ENCODE results near the gene ALKBH4. TPM values are rescaled to one million over a fixed set of nuclear protein-coding genes. Genes with fewer than 3 reads are reported as not detected.
A peak's percentile ranks its signal among the peaks of the same experiment; 100 is the strongest.
"Not testable (repeated sequence)": the region's sequence is repeated elsewhere in the genome, so short reads cannot be mapped to it uniquely, and the experiment has no call there.

ALKBH4 gene, protein sequence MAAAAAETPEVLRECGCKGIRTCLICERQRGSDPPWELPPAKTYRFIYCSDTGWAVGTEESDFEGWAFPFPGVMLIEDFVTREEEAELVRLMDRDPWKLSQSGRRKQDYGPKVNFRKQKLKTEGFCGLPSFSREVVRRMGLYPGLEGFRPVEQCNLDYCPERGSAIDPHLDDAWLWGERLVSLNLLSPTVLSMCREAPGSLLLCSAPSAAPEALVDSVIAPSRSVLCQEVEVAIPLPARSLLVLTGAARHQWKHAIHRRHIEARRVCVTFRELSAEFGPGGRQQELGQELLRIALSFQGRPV
- total RNA-seq (14.0 TPM), polyA plus RNA-seq (ENCODE audit: insufficient read depth, low read depth, low replicate concordance) (15.4 TPM)
- long read RNA-seq, donor 1, transcript ALKBH4-201 (3 exons, 2,105 nt): major isoform, 6 of 6 reads
- long read RNA-seq, donor 1, partial matches to known transcripts: 0 of 6 reads
- long read RNA-seq, donor 1, other reads (novel, unspliced or antisense): 0 of 6 reads
- long read RNA-seq, donor 2, partial matches to known transcripts: 14 of 18 reads
- long read RNA-seq, donor 2, other reads (novel, unspliced or antisense): 0 of 18 reads
- long read RNA-seq, donor 3, transcript ALKBH4-201 (3 exons, 2,105 nt): major isoform, 8 of 9 reads
- long read RNA-seq, donor 3, partial matches to known transcripts: 0 of 9 reads
- long read RNA-seq, donor 3, other reads (novel, unspliced or antisense): 0 of 9 reads
- long read RNA-seq, donor 4, transcript ALKBH4-201 (3 exons, 2,105 nt): major isoform, 5 of 32 reads
- long read RNA-seq, donor 4, partial matches to known transcripts: 21 of 32 reads
- long read RNA-seq, donor 4, other reads (novel, unspliced or antisense): 5 of 32 reads
- long read RNA-seq, donor 5: 0 reads
- long read RNA-seq, donor 6: 0 reads
- long read RNA-seq, donor 7, transcript ALKBH4-201 (3 exons, 2,105 nt): major isoform, 13 of 19 reads
- long read RNA-seq, donor 7, partial matches to known transcripts: 0 of 19 reads
- long read RNA-seq, donor 7, other reads (novel, unspliced or antisense): 4 of 19 reads
- long read RNA-seq, donor 8, transcript ALKBH4-201 (3 exons, 2,105 nt): major isoform, 10 of 10 reads
- long read RNA-seq, donor 8, partial matches to known transcripts: 0 of 10 reads
- long read RNA-seq, donor 8, other reads (novel, unspliced or antisense): 0 of 10 reads
- long read RNA-seq, donor 9, transcript ALKBH4-201 (3 exons, 2,105 nt): major isoform, 5 of 6 reads
- long read RNA-seq, donor 9, partial matches to known transcripts: 0 of 6 reads
- long read RNA-seq, donor 9, other reads (novel, unspliced or antisense): 0 of 6 reads
- long read RNA-seq, donor 10, partial matches to known transcripts: 0 of 4 reads
- long read RNA-seq, donor 10, other reads (novel, unspliced or antisense): 0 of 4 reads

DNA sequence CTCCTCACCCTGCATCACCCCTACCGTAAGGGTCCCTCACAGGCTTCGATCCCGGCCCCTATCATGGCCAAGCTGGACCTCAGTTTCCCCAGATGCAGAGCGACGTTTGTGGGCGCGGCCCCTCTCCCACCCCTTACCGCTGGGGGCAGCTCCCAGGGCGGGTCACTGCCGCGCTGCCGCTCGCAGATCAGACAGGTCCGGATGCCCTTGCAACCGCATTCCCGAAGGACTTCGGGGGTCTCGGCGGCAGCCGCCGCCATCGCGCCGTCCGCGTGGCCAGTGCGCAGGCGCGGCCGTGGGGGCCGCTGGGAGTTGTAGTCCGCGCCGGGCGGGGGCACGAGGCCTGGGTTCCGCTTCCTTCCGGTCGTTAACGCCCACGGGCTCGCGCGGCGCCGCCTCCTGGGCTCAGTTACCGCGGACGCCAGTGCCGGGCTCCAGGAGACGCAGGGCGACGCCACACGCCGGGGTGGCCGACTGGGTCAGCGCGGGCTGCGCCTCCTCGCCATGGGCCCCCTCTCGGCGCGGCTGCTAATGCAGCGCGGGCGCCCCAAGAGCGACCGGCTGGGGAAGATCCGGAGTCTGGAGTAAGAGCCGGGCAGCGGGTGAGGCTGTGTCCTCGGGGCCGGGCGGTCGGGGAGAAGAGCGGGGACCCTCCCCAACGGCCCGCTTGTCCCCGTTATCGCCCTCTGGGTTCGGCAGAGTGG is at the start of gene ALKBH4, which contains the start of gene LRWD1:
Gene ALKBH4 (minus strand): TSS at position 287 of the 704 bp plus-strand sequence. CDS start 27 bp downstream, at position 260.
Gene LRWD1 (plus strand): TSS at position 408 of the 704 bp plus-strand sequence. CDS start 97 bp downstream, at position 505.
- TF ChIP-seq, protein P1, sequence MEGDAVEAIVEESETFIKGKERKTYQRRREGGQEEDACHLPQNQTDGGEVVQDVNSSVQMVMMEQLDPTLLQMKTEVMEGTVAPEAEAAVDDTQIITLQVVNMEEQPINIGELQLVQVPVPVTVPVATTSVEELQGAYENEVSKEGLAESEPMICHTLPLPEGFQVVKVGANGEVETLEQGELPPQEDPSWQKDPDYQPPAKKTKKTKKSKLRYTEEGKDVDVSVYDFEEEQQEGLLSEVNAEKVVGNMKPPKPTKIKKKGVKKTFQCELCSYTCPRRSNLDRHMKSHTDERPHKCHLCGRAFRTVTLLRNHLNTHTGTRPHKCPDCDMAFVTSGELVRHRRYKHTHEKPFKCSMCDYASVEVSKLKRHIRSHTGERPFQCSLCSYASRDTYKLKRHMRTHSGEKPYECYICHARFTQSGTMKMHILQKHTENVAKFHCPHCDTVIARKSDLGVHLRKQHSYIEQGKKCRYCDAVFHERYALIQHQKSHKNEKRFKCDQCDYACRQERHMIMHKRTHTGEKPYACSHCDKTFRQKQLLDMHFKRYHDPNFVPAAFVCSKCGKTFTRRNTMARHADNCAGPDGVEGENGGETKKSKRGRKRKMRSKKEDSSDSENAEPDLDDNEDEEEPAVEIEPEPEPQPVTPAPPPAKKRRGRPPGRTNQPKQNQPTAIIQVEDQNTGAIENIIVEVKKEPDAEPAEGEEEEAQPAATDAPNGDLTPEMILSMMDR (IDR thresholded peaks at IDR 0.05; ENCODE audit: borderline replicate concordance, extremely low read depth, insufficient read depth): peak; percentile 38
- Histone ChIP-seq H3K4me1 (ENCODE audit: control insufficient read depth in 2 of 3, insufficient read depth in 2 of 3, low read depth in 1 of 3, low read length in 3 of 3) (peaks cover 0 to 12% (median 10%) of the 10 kb centered on the region in 3 donors), H3K9ac (ENCODE audit: low read length in 3 of 3) (peak within 1 kb of the TSS; percentile 91 to 99 (median 95)), H3K27ac (ENCODE audit: low read depth in 2 of 2, low read length in 2 of 2) (peak within 1 kb of the TSS; percentile 1 to 57), H3K36me3 (ENCODE audit: control insufficient read depth in 2 of 3, insufficient read depth in 3 of 3, low read length in 3 of 3) (peaks cover 0 to 1% (median 0%) of the 10 kb centered on the region in 3 donors), H3K27me3 (ENCODE audit: control insufficient read depth, insufficient read depth, low read length) (no peaks in the 10 kb centered on the region), H3K9me3 (ENCODE audit: control insufficient read depth in 2 of 3, insufficient read depth in 1 of 3, low read length in 3 of 3) (no peaks in the 10 kb centered on the region), H3K4me3 (ENCODE audit: low read length in 3 of 3) (peak within 1 kb of the TSS; percentile 96 to 100 (median 97))
- FAIRE-seq: no peak
- peak; percentile 92 to 98 (median 95) for DNase-seq
- intact Hi-C loops (cut with DNase I): no loop called here

DNA sequence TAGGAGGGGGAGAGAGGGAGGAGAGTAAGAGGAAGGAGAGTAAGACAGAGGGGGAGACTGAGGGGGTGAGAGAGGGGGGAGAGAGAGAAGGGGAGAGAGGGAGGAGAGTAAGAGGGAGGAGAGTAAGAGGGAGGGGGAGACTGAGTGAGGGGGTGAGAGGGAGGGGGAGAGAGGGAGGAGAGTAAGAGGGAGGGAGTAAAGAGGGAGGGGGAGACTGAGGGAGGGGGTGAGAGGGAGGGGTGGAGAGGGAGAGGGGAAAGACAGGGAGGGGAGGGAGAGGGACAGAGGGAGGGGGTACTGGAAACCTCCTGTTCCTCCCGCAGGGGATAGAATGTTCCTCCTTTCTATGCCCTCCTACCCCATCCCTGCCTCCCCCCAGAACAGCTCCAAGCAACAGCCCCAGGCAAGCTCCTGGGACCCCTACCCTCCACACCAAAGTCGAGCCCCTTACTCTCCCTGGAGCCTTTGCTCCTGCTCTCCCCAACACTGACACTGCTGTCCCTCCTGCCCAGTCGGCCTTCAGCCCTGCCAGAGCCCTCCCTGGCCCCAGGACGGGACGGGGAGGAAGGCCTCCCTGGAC is 48.1 kb upstream of the ALKBH4 start:
- H3K27ac ChIP-seq (ENCODE audit: low read depth in 2 of 2, low read length in 2 of 2): peak overlapping the region; percentile 43 to 78
- H3K4me1 ChIP-seq (ENCODE audit: control insufficient read depth in 2 of 3, insufficient read depth in 2 of 3, low read depth in 1 of 3, low read length in 3 of 3); H3K9ac ChIP-seq (ENCODE audit: low read length in 3 of 3); FAIRE-seq; intact Hi-C loops (cut with DNase I); H3K27me3 ChIP-seq (ENCODE audit: control insufficient read depth, insufficient read depth, low read length); H3K36me3 ChIP-seq (ENCODE audit: control insufficient read depth in 2 of 3, insufficient read depth in 3 of 3, low read length in 3 of 3); H3K4me3 ChIP-seq (ENCODE audit: low read length in 3 of 3); H3K9me3 ChIP-seq (ENCODE audit: control insufficient read depth in 2 of 3, insufficient read depth in 1 of 3, low read length in 3 of 3): not testable (repeated sequence)
- peak; percentile 71 to 97 (median 96) for DNase-seq

DNA sequence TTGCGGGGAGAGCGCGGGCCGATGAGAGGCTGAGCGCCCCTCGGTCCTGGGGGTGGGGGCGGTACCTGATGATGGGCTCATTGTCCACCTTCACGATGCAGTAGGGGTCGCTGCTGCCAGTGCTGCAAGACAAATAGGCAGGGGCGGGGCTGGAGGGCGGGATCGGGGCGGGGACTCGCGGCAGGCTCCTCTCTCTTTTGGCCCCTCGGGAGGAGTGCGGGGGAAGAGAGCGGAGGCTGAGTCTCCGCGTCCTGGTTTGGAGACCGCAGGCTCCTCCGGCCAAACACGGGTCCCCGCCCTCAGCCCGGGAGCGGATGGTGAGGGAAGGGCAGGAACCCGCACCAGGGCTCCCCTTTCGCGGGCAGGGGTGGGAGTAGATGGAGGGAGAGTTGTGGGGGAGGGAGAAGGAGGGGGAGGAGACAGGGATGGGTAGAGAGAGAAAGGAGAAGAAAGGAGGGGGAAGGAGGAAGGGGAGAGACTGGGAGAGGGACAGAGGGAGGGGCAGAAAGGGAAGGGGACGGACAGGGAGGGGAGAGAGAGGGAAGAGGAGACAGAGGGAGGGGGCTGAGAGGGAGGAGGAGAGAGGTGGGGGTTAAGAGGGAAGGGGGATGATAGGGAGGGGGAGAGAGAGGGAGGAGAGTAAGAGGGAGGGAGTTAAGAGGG is 47.3 kb upstream of the ALKBH4 start:
- H3K4me1 ChIP-seq (ENCODE audit: control insufficient read depth in 2 of 3, insufficient read depth in 2 of 3, low read depth in 1 of 3, low read length in 3 of 3); H3K27me3 ChIP-seq (ENCODE audit: control insufficient read depth, insufficient read depth, low read length); FAIRE-seq; H3K9me3 ChIP-seq (ENCODE audit: control insufficient read depth in 2 of 3, insufficient read depth in 1 of 3, low read length in 3 of 3); H3K36me3 ChIP-seq (ENCODE audit: control insufficient read depth in 2 of 3, insufficient read depth in 3 of 3, low read length in 3 of 3); H3K4me3 ChIP-seq (ENCODE audit: low read length in 3 of 3); H3K9ac ChIP-seq (ENCODE audit: low read length in 3 of 3); DNase-seq; intact Hi-C loops (cut with DNase I): not testable (repeated sequence)
- peak overlapping the region in 1 of 2 donors; percentile 41 for H3K27ac ChIP-seq (ENCODE audit: low read depth in 2 of 2, low read length in 2 of 2)

DNA sequence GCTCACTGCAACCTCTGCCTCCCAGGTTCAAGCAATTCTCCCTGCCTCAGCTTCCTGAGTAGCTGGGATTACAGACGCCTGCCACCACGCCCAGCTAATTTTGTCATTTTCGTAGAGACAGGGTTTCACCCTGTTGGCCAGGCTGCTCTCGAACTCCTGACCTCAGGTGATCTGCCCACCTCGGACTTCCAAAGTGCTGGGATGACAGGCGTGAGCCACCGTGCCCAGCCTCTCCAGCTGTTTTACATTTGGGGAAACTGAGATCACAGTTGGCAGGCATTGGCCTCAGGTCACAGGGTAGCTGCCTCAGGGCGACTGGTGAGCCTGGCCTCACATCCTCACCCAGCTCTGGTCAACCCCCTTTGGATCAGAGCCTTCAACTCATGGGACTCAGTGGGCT is 45.9 kb upstream of the ALKBH4 start:
- H3K9ac ChIP-seq (ENCODE audit: low read length in 3 of 3); H3K4me1 ChIP-seq (ENCODE audit: control insufficient read depth in 2 of 3, insufficient read depth in 2 of 3, low read depth in 1 of 3, low read length in 3 of 3); intact Hi-C loops (cut with DNase I); FAIRE-seq; H3K27me3 ChIP-seq (ENCODE audit: control insufficient read depth, insufficient read depth, low read length); H3K27ac ChIP-seq (ENCODE audit: low read depth in 2 of 2, low read length in 2 of 2); H3K9me3 ChIP-seq (ENCODE audit: control insufficient read depth in 2 of 3, insufficient read depth in 1 of 3, low read length in 3 of 3); H3K4me3 ChIP-seq (ENCODE audit: low read length in 3 of 3); H3K36me3 ChIP-seq (ENCODE audit: control insufficient read depth in 2 of 3, insufficient read depth in 3 of 3, low read length in 3 of 3): not testable (repeated sequence)
- DNase-seq: peak in 1 of 5 donors; percentile 69

DNA sequence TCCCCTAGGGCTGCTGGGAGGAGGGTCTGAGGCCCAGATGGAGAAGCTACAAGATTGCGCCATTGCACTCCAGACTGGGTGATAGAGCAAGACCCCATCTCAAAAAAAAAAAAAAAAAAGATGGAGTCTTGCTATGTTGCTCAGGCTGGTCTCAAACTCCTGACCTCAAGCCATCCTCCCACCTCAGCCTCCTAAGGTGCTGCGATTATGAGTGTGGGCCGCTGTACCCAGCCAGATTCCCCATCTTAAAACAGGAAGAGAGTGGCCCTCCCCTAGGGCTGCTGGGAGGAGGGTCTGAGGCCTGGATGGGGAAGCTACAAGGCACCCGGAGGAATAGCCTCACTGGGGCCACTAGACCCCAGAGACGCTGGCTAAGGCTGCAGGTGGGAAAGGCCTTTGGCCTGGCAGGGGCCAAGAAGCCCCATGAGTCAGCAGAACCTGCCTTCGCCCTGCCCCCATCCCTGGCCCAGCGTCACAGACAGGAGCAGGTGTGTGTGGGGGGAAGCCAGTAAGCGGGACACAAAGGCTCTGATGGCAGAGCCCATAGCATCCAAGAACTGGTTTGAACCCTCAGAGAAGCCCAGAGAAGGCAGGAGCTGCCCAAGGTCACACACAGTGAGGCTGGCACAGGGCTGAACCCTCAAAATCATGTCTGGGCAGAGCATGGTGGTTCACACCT is 42.9 kb upstream of the ALKBH4 start:
- H3K27me3 ChIP-seq (ENCODE audit: control insufficient read depth, insufficient read depth, low read length); H3K4me1 ChIP-seq (ENCODE audit: control insufficient read depth in 2 of 3, insufficient read depth in 2 of 3, low read depth in 1 of 3, low read length in 3 of 3); H3K9me3 ChIP-seq (ENCODE audit: control insufficient read depth in 2 of 3, insufficient read depth in 1 of 3, low read length in 3 of 3); H3K27ac ChIP-seq (ENCODE audit: low read depth in 2 of 2, low read length in 2 of 2); H3K36me3 ChIP-seq (ENCODE audit: control insufficient read depth in 2 of 3, insufficient read depth in 3 of 3, low read length in 3 of 3); intact Hi-C loops (cut with DNase I); FAIRE-seq; H3K9ac ChIP-seq (ENCODE audit: low read length in 3 of 3); H3K4me3 ChIP-seq (ENCODE audit: low read length in 3 of 3): not testable (repeated sequence)
- DNase-seq: peak in 1 of 5 donors; percentile 20

Data from kidney (tissue), 22 donors.